ENCODE measurements around the gene SECISBP2. TPM values are rescaled to one million over a fixed set of nuclear protein-coding genes. Genes with fewer than 3 reads are reported as not detected.
"Not testable (repeated sequence)": the region's sequence is repeated elsewhere in the genome, so short reads cannot be mapped to it uniquely, and the experiment has no call there.

Gene SECISBP2
- total and polyA plus RNA-seq, 4 donors, result 26.6 to 112 (median 43.0) TPM

- H3K9ac ChIP-seq (ENCODE audit: insufficient read depth in 1 of 2, low read length in 2 of 2), result no peak overlapping the region
- H3K4me1 ChIP-seq (ENCODE audit: control insufficient read depth in 5 of 5, insufficient read depth in 5 of 5, low read length in 5 of 5), result no peaks in the 10 kb centered on the region
- H3K27ac ChIP-seq (ENCODE audit: low read depth in 1 of 2, low read length in 1 of 2), result no peak overlapping the region
- H3K27me3 ChIP-seq (ENCODE audit: control insufficient read depth in 3 of 3, insufficient read depth in 3 of 3, low read length in 2 of 3), result no peaks in the 10 kb centered on the region
- TF ChIP-seq CTCF (IDR thresholded peaks at IDR 0.05; ENCODE audit: control extremely low read depth, extremely low read depth), result no peak
- peaks cover 25 to 56% (median 41%) of the 10 kb centered on the region in 4 donors for H3K36me3 ChIP-seq (ENCODE audit: control insufficient read depth in 4 of 4, insufficient read depth in 4 of 4, low read length in 4 of 4)
- no peak overlapping the region for H3K4me3 ChIP-seq
- DNase-seq, result no peak
- 86 to 96% methylated on average over 3 of the region's 3 CpGs for WGBS, 2 donors
- no peak for ATAC-seq (ENCODE audit: insufficient read depth, low FRiP score)
- no peaks in the 10 kb centered on the region for H3K9me3 ChIP-seq (ENCODE audit: control insufficient read depth in 4 of 4, insufficient read depth in 3 of 4, low read length in 3 of 4)
Measured at GRCh38 chr9:89340332-89340731, 22.0 kb downstream of the SECISBP2 start.

GRCh38 chr9:89342213-89342612 is 23.9 kb downstream of the SECISBP2 start:
- H3K27me3 ChIP-seq (ENCODE audit: control insufficient read depth in 3 of 3, insufficient read depth in 3 of 3, low read length in 2 of 3), result no peaks in the 10 kb centered on the region

GRCh38 chr9:89342948-89343347 is 24.6 kb downstream of the SECISBP2 start:
- H3K27ac ChIP-seq (ENCODE audit: low read depth in 1 of 2, low read length in 1 of 2), result no peak overlapping the region
- DNase-seq (no peak), ATAC-seq (ENCODE audit: insufficient read depth, low FRiP score) (no peak)
- no peaks in the 10 kb centered on the region for H3K4me1 ChIP-seq (ENCODE audit: control insufficient read depth in 5 of 5, insufficient read depth in 5 of 5, low read length in 5 of 5)
- TF ChIP-seq CTCF (IDR thresholded peaks at IDR 0.05; ENCODE audit: control extremely low read depth, extremely low read depth), result no peak
- no peak overlapping the region for H3K9ac ChIP-seq (ENCODE audit: insufficient read depth in 1 of 2, low read length in 2 of 2)
- H3K36me3 ChIP-seq (ENCODE audit: control insufficient read depth in 4 of 4, insufficient read depth in 4 of 4, low read length in 4 of 4), result peaks cover 33 to 53% (median 41%) of the 10 kb centered on the region in 4 donors
- WGBS, 2 donors, result 94 to 97% methylated on average over 1 of the region's 1 CpG
- H3K9me3 ChIP-seq (ENCODE audit: control insufficient read depth in 4 of 4, insufficient read depth in 3 of 4, low read length in 3 of 4), result no peaks in the 10 kb centered on the region
- H3K27me3 ChIP-seq (ENCODE audit: control insufficient read depth in 3 of 3, insufficient read depth in 3 of 3, low read length in 2 of 3), result no peaks in the 10 kb centered on the region
- no peak overlapping the region for H3K4me3 ChIP-seq

More at GRCh38 chr9:89342213-89342612, 23.9 kb downstream of the SECISBP2 start:
- H3K4me1 ChIP-seq (ENCODE audit: control insufficient read depth in 5 of 5, insufficient read depth in 5 of 5, low read length in 5 of 5), result no peaks in the 10 kb centered on the region
- H3K9ac ChIP-seq (ENCODE audit: insufficient read depth in 1 of 2, low read length in 2 of 2), result no peak overlapping the region
- no peak for TF ChIP-seq CTCF (IDR thresholded peaks at IDR 0.05; ENCODE audit: control extremely low read depth, extremely low read depth)
- DNase-seq, result no peak
- no peak overlapping the region for H3K27ac ChIP-seq (ENCODE audit: low read depth in 1 of 2, low read length in 1 of 2)
- H3K4me3 ChIP-seq, result no peak overlapping the region
- no peak for ATAC-seq (ENCODE audit: insufficient read depth, low FRiP score)
- H3K9me3 ChIP-seq (ENCODE audit: control insufficient read depth in 4 of 4, insufficient read depth in 3 of 4, low read length in 3 of 4), result no peaks in the 10 kb centered on the region
- 98% methylated on average over 6 of the region's 6 CpGs for WGBS, 2 donors
- peaks cover 34 to 57% (median 44%) of the 10 kb centered on the region in 4 donors for H3K36me3 ChIP-seq (ENCODE audit: control insufficient read depth in 4 of 4, insufficient read depth in 4 of 4, low read length in 4 of 4)

GRCh38 chr9:89343812-89344211 is 25.5 kb downstream of the SECISBP2 start:
- ATAC-seq (ENCODE audit: insufficient read depth, low FRiP score); H3K4me1 ChIP-seq (ENCODE audit: control insufficient read depth in 5 of 5, insufficient read depth in 5 of 5, low read length in 5 of 5); H3K9me3 ChIP-seq (ENCODE audit: control insufficient read depth in 4 of 4, insufficient read depth in 3 of 4, low read length in 3 of 4); H3K27ac ChIP-seq (ENCODE audit: low read depth in 1 of 2, low read length in 1 of 2); H3K4me3 ChIP-seq; H3K9ac ChIP-seq (ENCODE audit: insufficient read depth in 1 of 2, low read length in 2 of 2); H3K27me3 ChIP-seq (ENCODE audit: control insufficient read depth in 3 of 3, insufficient read depth in 3 of 3, low read length in 2 of 3); DNase-seq: not testable (repeated sequence)
- 86 to 95% methylated on average over 7 of the region's 7 CpGs for WGBS, 2 donors
- peaks cover 39 to 54% (median 46%) of the 10 kb centered on the region in 4 donors for H3K36me3 ChIP-seq (ENCODE audit: control insufficient read depth in 4 of 4, insufficient read depth in 4 of 4, low read length in 4 of 4)

All from lung (tissue), 12 donors.